ENCODE data around the gene HOXA7. TPM values are rescaled to one million over a fixed set of nuclear protein-coding genes. Genes with fewer than 3 reads are reported as not detected.

Gene HOXA7
- total and polyA plus RNA-seq, 12 donors = 0.04 TPM; not detected in 11

GRCh38 chr7:27156916-27157701, 634 bp upstream of the HOXA7 start:
- H3K4me3 ChIP-seq = peak overlapping the region in 1 of 10 donors; percentile 35
- H3K9me3 ChIP-seq = no peaks in the 10 kb centered on the region
- no peak for DNase-seq
- H3K27me3 ChIP-seq = peaks cover 80 to 100% (median 100%) of the 10 kb centered on the region in 7 donors
- WGBS, 2 donors = 9% methylated on average over 27 to 30 of the region's 30 CpGs
- H3K4me1 ChIP-seq = peaks cover 5 to 78% (median 28%) of the 10 kb centered on the region in 9 donors
- TF ChIP-seq, protein P1, sequence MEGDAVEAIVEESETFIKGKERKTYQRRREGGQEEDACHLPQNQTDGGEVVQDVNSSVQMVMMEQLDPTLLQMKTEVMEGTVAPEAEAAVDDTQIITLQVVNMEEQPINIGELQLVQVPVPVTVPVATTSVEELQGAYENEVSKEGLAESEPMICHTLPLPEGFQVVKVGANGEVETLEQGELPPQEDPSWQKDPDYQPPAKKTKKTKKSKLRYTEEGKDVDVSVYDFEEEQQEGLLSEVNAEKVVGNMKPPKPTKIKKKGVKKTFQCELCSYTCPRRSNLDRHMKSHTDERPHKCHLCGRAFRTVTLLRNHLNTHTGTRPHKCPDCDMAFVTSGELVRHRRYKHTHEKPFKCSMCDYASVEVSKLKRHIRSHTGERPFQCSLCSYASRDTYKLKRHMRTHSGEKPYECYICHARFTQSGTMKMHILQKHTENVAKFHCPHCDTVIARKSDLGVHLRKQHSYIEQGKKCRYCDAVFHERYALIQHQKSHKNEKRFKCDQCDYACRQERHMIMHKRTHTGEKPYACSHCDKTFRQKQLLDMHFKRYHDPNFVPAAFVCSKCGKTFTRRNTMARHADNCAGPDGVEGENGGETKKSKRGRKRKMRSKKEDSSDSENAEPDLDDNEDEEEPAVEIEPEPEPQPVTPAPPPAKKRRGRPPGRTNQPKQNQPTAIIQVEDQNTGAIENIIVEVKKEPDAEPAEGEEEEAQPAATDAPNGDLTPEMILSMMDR (IDR thresholded peaks at IDR 0.05) = no peak
- H3K27ac ChIP-seq = no peak overlapping the region
- H3K36me3 ChIP-seq = peaks cover 0 to 8% (median 0%) of the 10 kb centered on the region in 9 donors
- intact Hi-C loops (cut with DNase I) = loop anchor here in 5 of 10 donors (5.0 to 10.0 kb wide), 5 partner anchors 302 to 1302 kb away; no protein-coding TSS in a partner anchor
- ATAC-seq = no peak

- peaks cover 5 to 79% (median 31%) of the 10 kb centered on the region in 9 donors for H3K4me1 ChIP-seq
These were observed 513 bp downstream of the HOXA7 start for GRCh38 chr7:27155816-27156507.

DNA sequence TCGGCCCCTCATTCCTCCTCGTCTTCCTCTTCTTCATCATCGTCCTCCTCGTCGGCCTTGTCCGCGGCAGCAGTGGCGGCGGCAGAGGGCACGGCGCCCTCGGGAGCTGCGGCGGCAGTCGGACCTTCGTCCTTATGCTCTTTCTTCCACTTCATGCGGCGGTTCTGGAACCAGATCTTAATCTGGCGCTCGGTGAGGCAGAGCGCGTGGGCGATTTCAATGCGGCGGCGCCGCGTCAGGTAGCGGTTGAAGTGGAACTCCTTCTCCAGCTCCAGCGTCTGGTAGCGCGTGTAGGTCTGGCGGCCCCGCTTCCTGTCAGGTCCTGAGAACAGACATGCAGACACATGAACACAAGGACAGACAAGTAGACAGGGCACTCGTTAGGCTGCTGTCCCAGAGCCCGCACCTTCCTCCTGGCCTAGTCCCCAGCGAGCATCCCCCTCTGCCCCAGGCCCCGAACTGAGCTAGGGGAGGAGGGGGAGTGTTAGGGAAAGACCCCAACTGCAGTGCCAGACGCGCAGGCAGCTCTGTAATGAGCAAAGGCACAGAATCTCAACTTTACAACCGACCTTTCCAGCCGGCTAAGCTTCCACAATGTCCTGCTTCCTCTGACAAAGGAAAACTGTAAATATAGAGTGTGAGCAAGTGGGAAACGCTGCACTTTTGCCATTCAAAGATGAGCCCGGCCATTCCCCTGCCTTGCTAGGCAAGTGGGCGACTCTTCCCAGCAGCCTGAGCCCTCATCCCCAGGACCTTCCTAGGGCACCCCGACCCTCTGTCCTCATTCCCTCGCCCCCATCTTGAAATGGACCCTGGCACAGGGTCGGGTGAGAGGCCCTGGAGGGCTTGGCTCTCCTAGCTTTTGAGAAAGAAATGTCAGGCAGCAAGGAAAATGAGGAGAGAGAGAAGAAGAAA, 1.3 kb downstream of the HOXA7 start:
- no peak for ATAC-seq
- Histone ChIP-seq H3K36me3 (peaks cover 0 to 8% (median 0%) of the 10 kb centered on the region in 9 donors), H3K27me3 (peaks cover 74 to 100% (median 100%) of the 10 kb centered on the region in 7 donors), H3K4me3 (peak overlapping the region in 2 of 10 donors; percentile 18 to 28), H3K9me3 (no peaks in the 10 kb centered on the region), H3K4me1 (peaks cover 0 to 78% (median 30%) of the 10 kb centered on the region in 9 donors), H3K27ac (no peak overlapping the region)
- WGBS, 2 donors = 5 to 7% methylated on average over 48 of the region's 48 CpGs
- TF ChIP-seq, protein P1 (IDR thresholded peaks at IDR 0.05) = no peak
- intact Hi-C loops (cut with DNase I) = loop anchor here in 5 of 10 donors (5.0 to 10.0 kb wide), 5 partner anchors 300 to 1300 kb away; no protein-coding TSS in a partner anchor
- no peak for DNase-seq

More at GRCh38 chr7:27155816-27156507, 513 bp downstream of the HOXA7 start:
- peaks cover 0 to 8% (median 0%) of the 10 kb centered on the region in 9 donors for H3K36me3 ChIP-seq
- DNase-seq (no peak), ATAC-seq (no peak)
- TF ChIP-seq, protein P1 (IDR thresholded peaks at IDR 0.05) = no peak
- H3K27me3 ChIP-seq = peaks cover 81 to 100% (median 100%) of the 10 kb centered on the region in 7 donors
- H3K9me3 ChIP-seq = no peaks in the 10 kb centered on the region
- WGBS, 2 donors = 2% methylated on average over 63 of the region's 63 CpGs
- H3K4me3 ChIP-seq = peak overlapping the region in 5 of 10 donors; percentile 10 to 35 (median 17)
- H3K27ac ChIP-seq = peak overlapping the region in 1 of 10 donors; percentile 14
- intact Hi-C loops (cut with DNase I) = loop anchor here in 5 of 10 donors (5.0 to 10.0 kb wide), 5 partner anchors 301 to 1301 kb away; no protein-coding TSS in a partner anchor

Measured in heart right ventricle (tissue), 16 donors.